Common myeloid progenitor, CD34-positive (primary cell): Measurements from ENCODE around the gene PLK2.

Source experiments
- CTCF ChIA-PET: fragments of 350-600 bp; sonication (Branson Sonifier 250); formaldehyde crosslinking; loops from one replicate; lab custom pipeline; 2021; ENCODE audit warnings: antibody characterized with exemption; lab: Charles Lee
- POLR2A ChIA-PET: fragments of 350-600 bp; sonication (Branson Sonifier 250); formaldehyde crosslinking; loops from one replicate; lab custom pipeline; 2021; ENCODE audit warnings: antibody characterized with exemption; lab: Charles Lee
- DNase-seq, 3 donors: peaks; one replicate each; pipeline versions ENCODE4 v3.0.0 to v3.0.0-alpha.2; 2013
- H3K27ac ChIP-seq, 2 experiments: 1 replicate in 1 of 2; 2 replicates in 1 of 2; pipeline ENCODE4 v1.7.0; 2013; ENCODE audit warnings: inconsistent platforms in 2 of 2, low read length in 2 of 2, mild to moderate bottlenecking in 2 of 2, low read depth in 1 of 2, moderate library complexity in 1 of 2; ENCODE audit not compliant: severe bottlenecking in 2 of 2, insufficient read depth in 1 of 2, poor library complexity in 1 of 2
- H3K27me3 ChIP-seq, 5 experiments: replicated peaks in 2 of 5; 1 replicate in 3 of 5; 2 replicates in 2 of 5; pipeline versions ENCODE4 v1.6.1 to v1.7.0; 2013; ENCODE audit warnings: low read length in 4 of 5, mild to moderate bottlenecking in 2 of 5, moderate library complexity in 2 of 5, inconsistent platforms in 1 of 5; ENCODE audit not compliant: insufficient read depth in 5 of 5, control insufficient read depth in 4 of 5
- H3K36me3 ChIP-seq, 4 experiments: 1 replicate in 2 of 4; 2 replicates in 2 of 4; pipeline versions ENCODE4 v1.6.1 to v1.7.0; 2013; ENCODE audit warnings: low read length in 3 of 4, control low read depth in 1 of 4, mild to moderate bottlenecking in 1 of 4; ENCODE audit not compliant: control insufficient read depth in 4 of 4, insufficient read depth in 4 of 4
- H3K4me1 ChIP-seq, 4 experiments: 1 replicate in 3 of 4; 2 replicates in 1 of 4; pipeline versions ENCODE4 v1.6.1 to v1.7.1; 2013; ENCODE audit warnings: low read length in 3 of 4, mild to moderate bottlenecking in 3 of 4, control low read depth in 1 of 4, inconsistent platforms in 1 of 4, moderate library complexity in 1 of 4; ENCODE audit not compliant: control insufficient read depth in 4 of 4, insufficient read depth in 4 of 4; ENCODE audit errors: control extremely low read depth in 1 of 4
- H3K4me3 ChIP-seq, 7 experiments: 1 replicate in 4 of 7; 2 replicates in 3 of 7; pipeline versions ENCODE4 v1.5.1 to v1.7.0; 2013; ENCODE audit warnings: mild to moderate bottlenecking in 7 of 7, low read length in 6 of 7, moderate library complexity in 6 of 7, inconsistent platforms in 2 of 7, low read depth in 2 of 7, control low read depth in 1 of 7; ENCODE audit not compliant: insufficient read depth in 4 of 7, control insufficient read depth in 1 of 7; ENCODE audit errors: extremely low read depth in 1 of 7
- H3K9me3 ChIP-seq, 5 experiments: 1 replicate in 4 of 5; 2 replicates in 1 of 5; pipeline versions ENCODE4 v1.6.1 to v1.7.1; 2013; ENCODE audit warnings: low read length in 4 of 5, mild to moderate bottlenecking in 2 of 5, inconsistent platforms in 1 of 5, low read depth in 1 of 5, moderate library complexity in 1 of 5; ENCODE audit not compliant: control insufficient read depth in 4 of 5, insufficient read depth in 2 of 5; ENCODE audit errors: control extremely low read depth in 1 of 5
- WGBS: methylation state at CpG from one replicate; pipeline ENCODE4 v1.1.5; 2013; ENCODE audit not compliant: insufficient coverage; 5-methylcytosine and 5-hydroxymethylcytosine counted together

PLK2 gene

GRCh38 chr5:58452566-58453258 lies 7.2 kb downstream of the PLK2 start:
- H3K36me3 ChIP-seq: peaks cover 0 to 20% (median 9%) of the 10 kb centered on the region in 4 experiments
- ChIA-PET POLR2A (no interaction called here), CTCF (no interaction called here)
- no peaks in the 10 kb centered on the region for H3K4me1 ChIP-seq
- WGBS: 100% methylated on average over 2 of the region's 3 CpGs
- H3K27me3 ChIP-seq: no peaks in the 10 kb centered on the region
- H3K9me3 ChIP-seq: no peaks in the 10 kb centered on the region
- no peak for DNase-seq
- H3K27ac ChIP-seq: no peak overlapping the region
- no peak overlapping the region for H3K4me3 ChIP-seq

- ChIA-PET CTCF (no interaction called here), POLR2A (no interaction called here)
- Histone ChIP-seq H3K9me3 (no peaks in the 10 kb centered on the region), H3K27me3 (no peaks in the 10 kb centered on the region), H3K36me3 (peaks cover 0 to 20% (median 9%) of the 10 kb centered on the region in 4 experiments), H3K4me3 (no peak overlapping the region), H3K4me1 (no peaks in the 10 kb centered on the region), H3K27ac (no peak overlapping the region)
- DNase-seq: no peak
- 95% methylated on average over 8 of the region's 8 CpGs for WGBS
These were observed 7.9 kb downstream of the PLK2 start for GRCh38 chr5:58451732-58452565.

- no peak overlapping the region for H3K4me3 ChIP-seq
- POLR2A ChIA-PET: no interaction called here
- no peak for DNase-seq
- H3K9me3 ChIP-seq: no peaks in the 10 kb centered on the region
- WGBS: 58% methylated on average over 4 of the region's 10 CpGs
- CTCF ChIA-PET: no interaction called here
- H3K36me3 ChIP-seq: peaks cover 0 to 16% (median 7%) of the 10 kb centered on the region in 4 experiments
- no peak overlapping the region for H3K27ac ChIP-seq
- H3K4me1 ChIP-seq: no peaks in the 10 kb centered on the region
- no peaks in the 10 kb centered on the region for H3K27me3 ChIP-seq
These were observed 8.9 kb downstream of the PLK2 start for GRCh38 chr5:58450811-58451629.

- ChIA-PET POLR2A (no interaction called here), CTCF (no interaction called here)
- H3K9me3 ChIP-seq: no peaks in the 10 kb centered on the region
- WGBS: no CpG with 5 or more reads among the region's 3 CpGs
- H3K36me3 ChIP-seq: peaks cover 0 to 8% (median 3%) of the 10 kb centered on the region in 4 experiments
- no peak overlapping the region for H3K27ac ChIP-seq
- no peaks in the 10 kb centered on the region for H3K4me1 ChIP-seq
- no peak overlapping the region for H3K4me3 ChIP-seq
- no peaks in the 10 kb centered on the region for H3K27me3 ChIP-seq
- DNase-seq: no peak
These were observed 9.9 kb downstream of the PLK2 start for GRCh38 chr5:58450018-58450417.

GRCh38 chr5:58447226-58447625 lies 12.7 kb downstream of the PLK2 start:
- POLR2A ChIA-PET: no interaction called here
- WGBS: 100% methylated on average over 1 of the region's 2 CpGs
- no peaks in the 10 kb centered on the region for H3K4me1 ChIP-seq
- H3K4me3 ChIP-seq: no peak overlapping the region
- peaks cover 0 to 6% (median 0%) of the 10 kb centered on the region in 5 experiments for H3K9me3 ChIP-seq
- CTCF ChIA-PET: interaction anchor here (1.1 to 1.3 kb wide), 2 partner anchors 9 to 12 kb away, joined by 3 read pairs; no protein-coding TSS in a partner anchor
- no peak for DNase-seq
- no peak overlapping the region for H3K27ac ChIP-seq
- no peaks in the 10 kb centered on the region for H3K27me3 ChIP-seq
- no peaks in the 10 kb centered on the region for H3K36me3 ChIP-seq

GRCh38 chr5:58446024-58446423 lies 13.9 kb downstream of the PLK2 start:
- WGBS: 93% methylated on average over 8 of the region's 10 CpGs
- POLR2A ChIA-PET: no interaction called here
- CTCF ChIA-PET: no interaction called here
- Histone ChIP-seq H3K27me3 (no peaks in the 10 kb centered on the region), H3K27ac (no peak overlapping the region), H3K9me3 (peaks cover 0 to 6% (median 0%) of the 10 kb centered on the region in 5 experiments), H3K4me3 (no peak overlapping the region), H3K36me3 (no peaks in the 10 kb centered on the region), H3K4me1 (no peaks in the 10 kb centered on the region)
- DNase-seq: no peak
